ENCODE measurements around the gene EIF3K.
"Not testable (repeated sequence)": the region's sequence is repeated elsewhere in the genome, so short reads cannot be mapped to it uniquely, and the experiment has no call there.

Gene EIF3K

GRCh38 chr19:38597075-38597474 lies 21.9 kb upstream of the EIF3K start:
- no peak for DNase-seq (ENCODE audit: low spot score)
- no peak for TF ChIP-seq CTCF (IDR thresholded peaks at IDR 0.05; ENCODE audit: borderline replicate concordance, control extremely low read depth, extremely low read depth, insufficient read depth, missing control alignments)
- in situ Hi-C loops (cut with MboI; ENCODE audit: low sequenced_read_pairs, unreplicated experiment) = no loop called here

- no peak for TF ChIP-seq CTCF (IDR thresholded peaks at IDR 0.05; ENCODE audit: borderline replicate concordance, control extremely low read depth, extremely low read depth, insufficient read depth, missing control alignments)
- DNase-seq (ENCODE audit: low spot score) = no peak
- in situ Hi-C loops (cut with MboI; ENCODE audit: low sequenced_read_pairs, unreplicated experiment) = no loop called here
Measured at GRCh38 chr19:38599722-38600121, 19.3 kb upstream of the EIF3K start.

- DNase-seq (ENCODE audit: low spot score); in situ Hi-C loops (cut with MboI; ENCODE audit: low sequenced_read_pairs, unreplicated experiment): not testable (repeated sequence)
Measured at GRCh38 chr19:38602856-38603255, 16.1 kb upstream of the EIF3K start.

- in situ Hi-C loops (cut with MboI; ENCODE audit: low sequenced_read_pairs, unreplicated experiment) = no loop called here
- TF ChIP-seq CTCF (IDR thresholded peaks at IDR 0.05; ENCODE audit: borderline replicate concordance, control extremely low read depth, extremely low read depth, insufficient read depth, missing control alignments) = no peak
- no peak for DNase-seq (ENCODE audit: low spot score)
Measured at GRCh38 chr19:38606131-38606530, 12.9 kb upstream of the EIF3K start.

- no peak for DNase-seq (ENCODE audit: low spot score)
- no peak for TF ChIP-seq CTCF (IDR thresholded peaks at IDR 0.05; ENCODE audit: borderline replicate concordance, control extremely low read depth, extremely low read depth, insufficient read depth, missing control alignments)
- in situ Hi-C loops (cut with MboI; ENCODE audit: low sequenced_read_pairs, unreplicated experiment) = no loop called here
Measured at GRCh38 chr19:38614289-38614688, 4.7 kb upstream of the EIF3K start.

DNA sequence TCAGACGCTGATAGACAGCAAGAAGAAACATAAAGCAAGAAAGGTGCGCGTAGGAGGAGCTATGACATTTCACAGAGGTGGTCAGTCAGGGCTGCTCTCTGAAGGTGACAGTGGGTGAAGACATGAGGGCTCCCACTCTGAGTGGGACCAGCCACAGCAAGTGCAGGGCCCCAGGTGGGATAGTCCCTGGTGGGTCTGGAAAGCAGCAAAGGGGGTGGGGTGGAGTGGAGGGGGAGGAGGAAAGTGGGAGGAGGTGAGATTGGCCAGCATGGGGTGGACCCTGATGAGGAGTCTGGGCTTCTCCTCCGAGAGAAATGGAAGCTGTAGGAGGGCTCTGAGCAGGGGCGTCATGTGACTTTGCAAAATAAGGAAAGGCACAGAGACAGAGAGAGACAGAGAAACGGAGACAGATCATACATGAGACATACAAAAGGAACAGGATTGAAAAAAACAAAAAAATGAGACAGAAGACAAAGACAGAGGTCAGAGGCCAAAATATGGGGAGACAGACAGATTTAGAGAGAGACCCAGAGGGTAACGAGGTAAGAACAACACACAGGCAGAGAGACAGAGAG lies 3.9 kb upstream of the EIF3K start:
- TF ChIP-seq CTCF (IDR thresholded peaks at IDR 0.05; ENCODE audit: borderline replicate concordance, control extremely low read depth, extremely low read depth, insufficient read depth, missing control alignments) = no peak
- in situ Hi-C loops (cut with MboI; ENCODE audit: low sequenced_read_pairs, unreplicated experiment) = no loop called here
- DNase-seq (ENCODE audit: low spot score) = no peak

DNA sequence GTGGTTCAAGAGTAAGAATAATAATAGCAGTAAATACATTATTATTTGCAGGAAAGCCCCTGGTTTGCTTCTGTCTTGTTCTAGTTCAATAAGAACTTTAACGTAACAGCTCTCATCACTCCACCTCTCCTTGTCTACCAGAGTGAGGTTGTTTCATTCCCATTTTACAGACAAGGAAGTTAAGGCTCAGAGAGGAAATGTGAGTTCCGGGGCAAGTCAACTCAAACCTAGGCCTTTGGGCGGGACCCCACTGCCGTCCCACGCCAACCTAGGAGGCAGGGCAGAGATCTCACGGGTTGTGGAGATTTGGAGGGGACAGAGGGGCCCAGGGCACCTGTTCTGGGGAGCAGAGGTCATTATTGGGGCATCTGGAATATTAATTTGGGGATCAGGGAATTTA lies 2.7 kb upstream of the EIF3K start:
- in situ Hi-C loops (cut with MboI; ENCODE audit: low sequenced_read_pairs, unreplicated experiment) = no loop called here

More for the DNA sequence above, 2.7 kb upstream of the EIF3K start:
- DNase-seq (ENCODE audit: low spot score) = no peak
- TF ChIP-seq CTCF (IDR thresholded peaks at IDR 0.05; ENCODE audit: borderline replicate concordance, control extremely low read depth, extremely low read depth, insufficient read depth, missing control alignments) = no peak
